ENCODE data around the gene OR2AE1. TPM values are rescaled to one million over a fixed set of nuclear protein-coding genes. Genes with fewer than 3 reads are reported as not detected.

The OR2AE1 gene
- polyA plus RNA-seq, 1 donor from 2014 or later: not detected

- H3K79me2 ChIP-seq (replicated peaks; ENCODE audit: insufficient read depth, low read length): no peaks in the 10 kb centered on the region
- no peak for TF ChIP-seq POLR2AphosphoS5 (IDR thresholded peaks at IDR 0.05)
- no peak for TF ChIP-seq REST (IDR thresholded peaks at IDR 0.05; ENCODE audit: borderline replicate concordance)
- TF ChIP-seq EP300 (conservative IDR thresholded peaks at IDR 0.05; ENCODE audit: poor library complexity, severe bottlenecking): no peak
- TF ChIP-seq RAD21 (conservative IDR thresholded peaks at IDR 0.05): no peak
- no peak for TF ChIP-seq MXI1 (conservative IDR thresholded peaks at IDR 0.05; ENCODE audit: poor library complexity, severe bottlenecking)
- TF ChIP-seq TAF1 (IDR thresholded peaks at IDR 0.05; ENCODE audit: low read depth): no peak
- no peak for TF ChIP-seq SMC3 (conservative IDR thresholded peaks at IDR 0.05; ENCODE audit: poor library complexity)
- TF ChIP-seq EZH2 (IDR thresholded peaks at IDR 0.05; ENCODE audit: borderline replicate concordance, insufficient read depth, low read length, poor library complexity, severe bottlenecking): no peak
- TF ChIP-seq CTCF (IDR thresholded peaks at IDR 0.05; ENCODE audit: poor library complexity, severe bottlenecking): no peak
- no peak overlapping the region for H3K4me2 ChIP-seq (ENCODE audit: low read length)
- H4K20me1 ChIP-seq (ENCODE audit: insufficient read depth): no peaks in the 10 kb centered on the region
- no peaks in the 10 kb centered on the region for H3F3A ChIP-seq (ENCODE audit: insufficient read depth, low read length, poor library complexity, severe bottlenecking)
- H3K27me3 ChIP-seq (ENCODE audit: insufficient read depth, low read depth, low read length): no peaks in the 10 kb centered on the region
- no peaks in the 10 kb centered on the region for H3K36me3 ChIP-seq (ENCODE audit: insufficient read depth, low read length)
- no peaks in the 10 kb centered on the region for H3K9me2 ChIP-seq (ENCODE audit: insufficient read depth, low read length)
- no peak overlapping the region for H3K27ac ChIP-seq (ENCODE audit: low read length)
- H2AFZ ChIP-seq (ENCODE audit: low read depth, low read length): no peak overlapping the region
- H3K9ac ChIP-seq (ENCODE audit: low read length): no peak overlapping the region
- H3K9me3 ChIP-seq (ENCODE audit: low read length): no peaks in the 10 kb centered on the region
- no peak overlapping the region for H3K4me3 ChIP-seq (ENCODE audit: low read length)
Measured at GRCh38 chr7:99831595-99831994, 45.2 kb downstream of the OR2AE1 start.

DNA sequence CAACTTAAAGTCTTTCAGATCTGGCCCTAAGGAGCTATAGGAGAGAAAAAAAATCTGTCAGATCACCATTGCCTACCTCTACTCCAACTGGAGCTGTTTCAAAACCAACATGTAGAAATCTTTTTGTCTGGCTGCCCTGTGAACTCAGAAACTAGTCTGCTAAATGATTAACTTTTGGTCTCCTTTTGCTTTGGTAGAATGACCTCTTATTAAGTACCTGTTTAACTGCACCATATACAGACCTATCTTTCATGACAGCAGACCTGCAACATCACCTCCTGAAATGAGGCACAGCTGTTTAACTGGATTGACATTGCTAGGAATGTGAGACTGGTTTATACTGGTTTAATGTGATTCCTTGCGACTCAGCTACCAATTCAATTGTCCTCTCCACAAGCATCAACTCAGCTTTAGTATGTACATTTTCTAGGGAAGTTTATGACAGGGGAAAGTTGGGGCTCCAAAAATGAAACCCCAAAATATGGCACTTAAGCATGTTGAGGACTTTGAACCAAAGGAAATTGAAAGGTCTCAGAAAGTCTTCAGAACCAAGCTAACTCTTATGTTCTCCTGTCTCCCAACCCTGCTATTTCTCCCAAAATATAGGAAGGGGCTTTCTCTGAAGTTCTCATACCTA lies 47.2 kb downstream of the OR2AE1 start:
- Histone ChIP-seq H2AFZ (ENCODE audit: low read depth, low read length) (no peak overlapping the region), H3K9me3 (ENCODE audit: low read length) (no peaks in the 10 kb centered on the region), H3F3A (ENCODE audit: insufficient read depth, low read length, poor library complexity, severe bottlenecking) (no peaks in the 10 kb centered on the region), H3K9ac (ENCODE audit: low read length) (no peak overlapping the region), H3K9me2 (ENCODE audit: insufficient read depth, low read length) (no peaks in the 10 kb centered on the region), H3K4me2 (ENCODE audit: low read length) (no peak overlapping the region), H4K20me1 (ENCODE audit: insufficient read depth) (no peaks in the 10 kb centered on the region), H3K27ac (ENCODE audit: low read length) (no peak overlapping the region), H3K79me2 (replicated peaks; ENCODE audit: insufficient read depth, low read length) (no peaks in the 10 kb centered on the region), H3K36me3 (ENCODE audit: insufficient read depth, low read length) (no peaks in the 10 kb centered on the region), H3K4me3 (ENCODE audit: low read length) (no peak overlapping the region), H3K27me3 (ENCODE audit: insufficient read depth, low read depth, low read length) (no peaks in the 10 kb centered on the region)
- TF ChIP-seq REST (IDR thresholded peaks at IDR 0.05; ENCODE audit: borderline replicate concordance) (no peak), TAF1 (IDR thresholded peaks at IDR 0.05; ENCODE audit: low read depth) (no peak), SMC3 (conservative IDR thresholded peaks at IDR 0.05; ENCODE audit: poor library complexity) (no peak), EZH2 (IDR thresholded peaks at IDR 0.05; ENCODE audit: borderline replicate concordance, insufficient read depth, low read length, poor library complexity, severe bottlenecking) (no peak), CTCF (IDR thresholded peaks at IDR 0.05; ENCODE audit: poor library complexity, severe bottlenecking) (no peak), EP300 (conservative IDR thresholded peaks at IDR 0.05; ENCODE audit: poor library complexity, severe bottlenecking) (no peak), MXI1 (conservative IDR thresholded peaks at IDR 0.05; ENCODE audit: poor library complexity, severe bottlenecking) (no peak), POLR2AphosphoS5 (IDR thresholded peaks at IDR 0.05) (no peak), RAD21 (conservative IDR thresholded peaks at IDR 0.05) (no peak)

Data from neural cell (in vitro differentiated cells).